Central memory CD8-positive, alpha-beta T cell (primary cell): ENCODE results near the gene MYO9A.
"Not testable (repeated sequence)": the region's sequence is repeated elsewhere in the genome, so short reads cannot be mapped to it uniquely, and the experiment has no call there.

Source experiments
- ATAC-seq: fragments of 150-1000 bp; cut with Tn5 transposase; replicated peaks from 2 replicates; pipeline ENCODE4 v1.10.0; 2022; ENCODE audit warnings: mild to moderate bottlenecking, moderate FRiP score, moderate number of reproducible peaks; ENCODE audit not compliant: poor library complexity, severe bottlenecking; ENCODE audit errors: extremely low read depth
- DNase-seq, 2 donors: peaks; one replicate each; pipeline ENCODE4 v3.0.0; 2021; ENCODE audit warnings: low spot score in 2 of 2
- H3K27ac Mint-ChIP-seq: one replicate; pipeline ENCODE4 v1.8.0; 2022; ENCODE audit warnings: low read depth, mild to moderate bottlenecking, moderate library complexity, mixed read lengths
- H3K27me3 Mint-ChIP-seq: one replicate; pipeline ENCODE4 v1.8.0; 2022; ENCODE audit warnings: mixed read lengths
- H3K36me3 Mint-ChIP-seq: one replicate; pipeline ENCODE4 v1.8.0; 2022; ENCODE audit warnings: mild to moderate bottlenecking, moderate library complexity, mixed read lengths; ENCODE audit not compliant: insufficient read depth
- H3K4me1 Mint-ChIP-seq: one replicate; pipeline ENCODE4 v1.8.0; 2022; ENCODE audit warnings: mixed read lengths
- H3K4me3 Mint-ChIP-seq: one replicate; pipeline ENCODE4 v1.8.0; 2022; ENCODE audit warnings: mild to moderate bottlenecking, moderate library complexity, mixed read lengths
- H3K9me3 Mint-ChIP-seq: one replicate; pipeline ENCODE4 v1.8.0; 2022; ENCODE audit warnings: mixed read lengths

MYO9A gene

DNA sequence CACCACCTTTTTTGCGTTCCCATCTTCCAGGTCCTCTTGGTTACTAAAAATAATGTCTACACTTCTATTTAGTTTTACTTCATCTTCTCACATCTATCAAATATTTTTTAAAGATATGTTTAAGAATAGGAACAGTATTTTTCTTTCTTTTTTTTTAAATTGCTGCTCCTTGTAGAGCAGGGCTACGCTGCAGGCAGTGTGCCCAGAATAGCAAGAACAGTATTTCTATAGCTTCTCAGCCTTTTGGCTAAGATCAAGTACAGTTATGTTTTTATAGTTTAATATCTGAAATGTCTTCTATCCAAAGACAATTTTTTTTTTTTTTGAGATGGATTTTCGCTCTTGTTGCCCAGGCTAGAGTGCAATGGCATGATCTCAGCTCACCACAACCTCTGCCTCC is 73.0 kb downstream of the MYO9A start:
- H3K9me3 Mint-ChIP-seq: no peaks in the 10 kb centered on the region
- H3K4me3 Mint-ChIP-seq: no peak overlapping the region
- ATAC-seq: no peak
- H3K27ac Mint-ChIP-seq: no peak overlapping the region
- DNase-seq: no peak
- H3K36me3 Mint-ChIP-seq: peaks cover 16% of the 10 kb centered on the region
- H3K27me3 Mint-ChIP-seq: no peaks in the 10 kb centered on the region
- peaks cover 3% of the 10 kb centered on the region for H3K4me1 Mint-ChIP-seq

DNA sequence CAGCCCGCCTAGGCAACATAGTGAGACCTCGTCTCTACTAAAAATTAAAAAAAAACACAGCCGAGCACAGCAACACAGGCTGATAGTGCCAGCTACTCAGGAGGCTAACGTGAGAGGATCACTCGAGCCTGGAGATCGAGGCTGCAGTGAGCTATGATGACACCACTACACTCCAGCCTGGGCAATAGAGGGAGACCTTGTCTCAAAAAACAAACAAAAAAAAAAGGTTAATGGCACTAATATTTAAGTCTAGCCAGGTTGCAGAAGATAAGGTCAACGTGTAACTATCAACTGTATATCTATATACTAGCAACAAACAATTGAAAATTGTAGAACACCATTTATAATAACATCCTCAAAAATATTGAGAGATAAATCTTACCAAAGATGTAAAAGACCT is 75.1 kb downstream of the MYO9A start:
- Mint-ChIP-seq H3K9me3 (no peaks in the 10 kb centered on the region), H3K4me3 (no peak overlapping the region), H3K27me3 (no peaks in the 10 kb centered on the region), H3K36me3 (peaks cover 16% of the 10 kb centered on the region), H3K4me1 (no peaks in the 10 kb centered on the region), H3K27ac (no peak overlapping the region)
- no peak for ATAC-seq
- no peak for DNase-seq

DNA sequence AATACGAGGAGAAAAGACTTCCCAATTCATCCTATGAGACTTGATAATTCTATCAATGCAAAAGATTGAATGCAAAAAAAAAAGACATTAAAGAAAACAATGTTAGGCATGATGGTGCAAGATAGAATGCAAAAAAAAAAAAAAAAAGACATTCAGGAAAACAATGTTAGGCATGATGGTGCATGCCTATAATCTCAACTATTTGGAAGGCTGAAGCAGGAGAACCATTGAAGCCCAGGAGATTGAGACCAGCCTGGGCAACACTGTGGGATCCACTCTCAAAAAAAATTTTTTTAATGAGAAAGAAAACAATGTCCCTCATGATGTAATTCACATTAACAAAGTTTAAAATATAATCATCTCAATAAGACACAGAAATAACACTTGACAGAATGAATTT is 75.9 kb downstream of the MYO9A start:
- DNase-seq: no peak
- no peak for ATAC-seq
- Mint-ChIP-seq H3K4me1 (no peaks in the 10 kb centered on the region), H3K27me3 (no peaks in the 10 kb centered on the region), H3K9me3 (no peaks in the 10 kb centered on the region), H3K27ac (no peak overlapping the region), H3K4me3 (no peak overlapping the region), H3K36me3 (peaks cover 16% of the 10 kb centered on the region)

DNA sequence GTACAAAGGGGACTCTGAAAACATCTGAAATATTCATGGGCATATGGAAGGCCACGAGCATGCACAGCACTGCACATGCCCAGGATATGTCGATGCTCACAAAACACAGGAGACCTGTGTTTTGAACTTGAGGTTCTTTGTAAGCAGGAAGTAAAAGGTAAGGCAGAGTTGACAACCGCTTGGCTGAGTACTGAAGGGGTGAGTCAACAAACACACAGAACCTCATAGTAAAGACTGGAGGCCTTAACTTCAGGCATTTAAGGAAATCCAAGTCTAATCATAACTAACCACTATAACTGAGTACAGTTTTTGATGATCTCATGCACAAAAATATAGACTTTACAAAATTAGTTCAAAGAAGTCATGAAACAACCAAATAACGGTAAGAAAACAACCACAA is 80.6 kb downstream of the MYO9A start:
- H3K4me1 Mint-ChIP-seq: no peaks in the 10 kb centered on the region
- ATAC-seq: no peak
- no peak overlapping the region for H3K4me3 Mint-ChIP-seq
- peaks cover 5% of the 10 kb centered on the region for H3K36me3 Mint-ChIP-seq
- H3K27me3 Mint-ChIP-seq: no peaks in the 10 kb centered on the region
- H3K9me3 Mint-ChIP-seq: no peaks in the 10 kb centered on the region
- no peak for DNase-seq
- H3K27ac Mint-ChIP-seq: no peak overlapping the region

DNA sequence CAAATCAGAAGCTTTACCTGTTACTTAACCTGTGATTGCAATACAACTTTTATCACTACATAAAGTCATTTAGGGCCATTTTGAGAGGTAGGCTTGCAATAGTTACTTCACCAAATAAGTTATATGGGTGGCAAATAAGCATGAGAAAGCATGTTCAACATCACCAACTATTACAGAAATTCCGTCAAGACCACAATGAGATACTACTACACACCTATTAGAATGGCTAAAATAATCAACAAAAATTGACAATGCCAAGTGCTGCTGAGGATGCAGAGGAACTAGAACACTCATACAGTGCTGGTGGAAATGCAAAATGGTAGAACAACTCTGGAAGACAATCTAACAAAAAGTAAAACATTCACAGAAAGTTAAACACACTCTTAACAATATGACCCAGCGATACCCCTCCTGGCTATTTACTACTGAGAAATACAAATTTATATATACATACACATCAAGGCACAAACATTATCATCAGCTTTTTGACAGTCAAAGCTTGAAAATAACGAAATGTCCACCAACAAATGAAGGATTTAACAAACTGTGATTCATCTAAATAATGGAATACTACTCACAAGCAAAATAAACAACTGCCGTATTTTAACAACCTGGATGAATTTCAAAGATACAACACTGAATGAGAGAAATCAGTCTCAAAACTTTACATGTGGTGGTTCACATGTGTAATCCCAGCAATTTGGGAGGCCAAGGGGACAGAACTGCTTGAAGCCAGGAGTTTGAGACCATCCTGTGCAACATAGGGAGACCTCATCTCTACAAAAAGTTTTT is 82.9 kb downstream of the MYO9A start:
- H3K4me3 Mint-ChIP-seq: no peak overlapping the region
- no peaks in the 10 kb centered on the region for H3K27me3 Mint-ChIP-seq
- no peaks in the 10 kb centered on the region for H3K4me1 Mint-ChIP-seq
- no peaks in the 10 kb centered on the region for H3K9me3 Mint-ChIP-seq
- no peak for ATAC-seq
- DNase-seq: no peak
- H3K36me3 Mint-ChIP-seq: peaks cover 4% of the 10 kb centered on the region
- H3K27ac Mint-ChIP-seq: no peak overlapping the region

DNA sequence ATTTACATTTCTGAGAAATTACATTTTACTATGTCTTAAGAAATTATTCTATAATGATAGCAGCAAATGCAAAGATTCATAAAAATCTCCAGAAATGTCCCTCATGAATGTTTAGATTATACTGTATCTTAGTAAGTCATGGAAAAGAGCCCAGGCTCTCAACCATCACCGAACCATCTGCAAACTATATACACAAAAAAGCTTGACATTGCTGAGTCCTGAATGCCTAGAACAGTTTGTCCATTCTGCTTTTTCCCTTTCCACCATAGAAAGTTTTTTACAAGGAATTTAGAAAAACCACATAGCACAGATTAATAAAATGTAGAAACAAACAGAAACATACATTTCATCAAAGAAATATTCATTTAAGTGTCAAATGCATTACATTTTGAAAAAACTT is 83.6 kb downstream of the MYO9A start:
- H3K4me3 Mint-ChIP-seq: no peak overlapping the region
- no peaks in the 10 kb centered on the region for H3K4me1 Mint-ChIP-seq
- peaks cover 5% of the 10 kb centered on the region for H3K36me3 Mint-ChIP-seq
- H3K27me3 Mint-ChIP-seq: no peaks in the 10 kb centered on the region
- H3K27ac Mint-ChIP-seq: no peak overlapping the region
- ATAC-seq (no peak), DNase-seq (no peak)
- H3K9me3 Mint-ChIP-seq: no peaks in the 10 kb centered on the region

DNA sequence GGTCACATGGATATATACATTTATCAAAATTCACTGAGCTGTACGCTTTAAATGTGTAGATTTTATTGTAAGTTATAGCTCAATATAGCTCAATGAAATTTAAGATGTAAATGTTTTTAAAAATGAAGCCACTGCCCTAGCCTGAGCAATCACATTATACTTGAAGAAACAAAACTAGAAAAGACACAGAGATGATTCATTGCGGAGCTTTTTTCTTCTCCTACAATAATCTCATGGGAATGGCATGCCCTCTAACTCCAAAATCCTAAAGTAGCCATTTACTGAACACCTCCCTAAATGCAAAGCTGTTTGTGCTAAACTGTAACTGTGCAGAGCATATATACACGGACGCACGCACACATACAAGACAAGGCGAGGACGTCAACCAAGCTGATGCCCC is 84.2 kb downstream of the MYO9A start:
- Mint-ChIP-seq H3K9me3 (no peaks in the 10 kb centered on the region), H3K4me1 (no peaks in the 10 kb centered on the region), H3K4me3 (no peak overlapping the region), H3K36me3 (peaks cover 5% of the 10 kb centered on the region), H3K27me3 (no peaks in the 10 kb centered on the region), H3K27ac (no peak overlapping the region)
- no peak for DNase-seq
- no peak for ATAC-seq

DNA sequence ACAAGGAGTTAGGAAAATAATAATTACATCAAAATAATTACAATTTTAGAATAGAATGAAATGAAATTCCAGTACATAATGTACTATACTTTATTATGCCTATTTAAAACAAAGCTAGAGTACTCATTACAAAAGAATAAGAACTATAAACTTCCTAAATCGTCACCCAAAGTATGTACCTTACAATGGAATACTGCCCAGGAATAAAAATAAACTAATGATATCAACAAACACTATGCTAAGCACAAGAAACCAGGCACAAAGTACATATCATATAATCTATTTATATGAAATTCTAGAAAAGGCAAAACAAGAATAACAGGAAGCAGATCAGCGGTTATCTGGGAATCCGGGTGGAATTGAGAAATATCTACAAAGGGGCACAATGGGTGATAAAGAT is 84.7 kb downstream of the MYO9A start:
- H3K27me3 Mint-ChIP-seq: no peaks in the 10 kb centered on the region
- DNase-seq: no peak
- no peaks in the 10 kb centered on the region for H3K4me1 Mint-ChIP-seq
- peaks cover 5% of the 10 kb centered on the region for H3K36me3 Mint-ChIP-seq
- no peak for ATAC-seq
- no peaks in the 10 kb centered on the region for H3K9me3 Mint-ChIP-seq
- H3K4me3 Mint-ChIP-seq: no peak overlapping the region
- no peak overlapping the region for H3K27ac Mint-ChIP-seq

DNA sequence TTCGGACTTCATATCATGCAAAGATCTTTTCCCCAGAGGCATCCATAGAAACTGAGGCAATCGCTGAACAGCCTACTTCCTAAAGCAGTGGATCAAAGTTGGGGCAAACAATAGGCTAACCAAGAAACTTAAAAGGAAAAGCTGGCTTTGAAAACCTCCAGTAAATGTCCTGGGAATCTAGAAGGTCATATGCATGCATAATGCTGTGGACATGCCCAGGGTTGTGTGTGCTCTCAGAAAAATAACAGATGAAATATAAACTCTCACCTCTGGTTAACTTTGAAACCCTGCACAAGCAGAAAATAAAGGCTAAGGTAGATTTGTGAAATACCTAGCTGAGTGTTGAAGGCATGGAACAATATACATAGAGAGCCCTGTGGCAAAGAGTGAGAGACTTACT is 96.3 kb downstream of the MYO9A start:
- Mint-ChIP-seq H3K36me3 (peaks cover 6% of the 10 kb centered on the region), H3K4me3 (no peak overlapping the region)
- ATAC-seq: no peak

DNA sequence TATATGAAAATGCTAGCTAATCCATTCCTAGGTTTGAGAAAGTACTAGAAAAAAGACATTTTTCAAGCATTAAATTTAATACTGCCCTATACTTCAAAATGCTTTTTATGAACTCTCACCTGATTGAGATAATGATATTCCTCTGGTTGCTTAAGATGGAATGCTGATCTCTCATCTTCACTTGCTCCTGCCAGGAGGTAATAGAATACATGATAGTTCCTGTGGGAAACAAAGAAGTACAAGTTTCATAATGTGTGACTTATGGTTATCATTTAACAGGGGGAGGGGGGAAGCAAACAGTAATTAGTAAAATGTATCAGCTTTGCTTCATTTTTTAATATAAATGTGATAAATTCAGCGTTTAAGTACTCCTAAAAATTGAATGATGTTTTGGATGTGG is 97.2 kb downstream of the MYO9A start:
- Mint-ChIP-seq H3K9me3 (no peaks in the 10 kb centered on the region), H3K36me3 (peaks cover 9% of the 10 kb centered on the region), H3K4me3 (no peak overlapping the region), H3K4me1 (no peaks in the 10 kb centered on the region), H3K27me3 (no peaks in the 10 kb centered on the region), H3K27ac (no peak overlapping the region)
- DNase-seq (no peak), ATAC-seq (no peak)

More for the DNA sequence above, 96.3 kb downstream of the MYO9A start:
- Mint-ChIP-seq H3K4me1 (no peaks in the 10 kb centered on the region), H3K27me3 (no peaks in the 10 kb centered on the region), H3K9me3 (no peaks in the 10 kb centered on the region), H3K27ac (no peak overlapping the region)
- DNase-seq: no peak

DNA sequence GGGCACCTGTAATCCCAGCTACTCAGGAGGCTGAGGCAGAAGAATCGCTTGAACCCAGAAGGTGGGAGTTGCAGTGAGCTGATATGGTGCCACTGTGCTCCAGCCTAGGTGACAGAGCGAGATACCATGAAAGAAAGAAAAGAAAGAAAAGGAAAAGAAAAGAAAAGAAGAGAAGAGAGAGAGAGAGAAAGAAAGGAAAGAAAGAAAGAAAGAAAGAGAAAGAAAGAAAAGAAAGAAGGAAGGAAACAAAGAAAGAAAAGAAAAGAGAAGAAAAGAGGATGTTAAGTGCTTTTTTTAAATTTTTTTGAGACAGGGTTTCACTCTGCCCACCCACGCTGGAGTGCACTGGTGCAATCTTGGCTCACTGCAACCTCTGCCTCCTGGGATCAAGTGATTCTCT is 103.4 kb downstream of the MYO9A start:
- H3K27ac Mint-ChIP-seq: peak overlapping the region; percentile 14
- not testable (repeated sequence) for ATAC-seq, H3K36me3 Mint-ChIP-seq, DNase-seq, H3K9me3 Mint-ChIP-seq, H3K27me3 Mint-ChIP-seq, H3K4me3 Mint-ChIP-seq, H3K4me1 Mint-ChIP-seq

DNA sequence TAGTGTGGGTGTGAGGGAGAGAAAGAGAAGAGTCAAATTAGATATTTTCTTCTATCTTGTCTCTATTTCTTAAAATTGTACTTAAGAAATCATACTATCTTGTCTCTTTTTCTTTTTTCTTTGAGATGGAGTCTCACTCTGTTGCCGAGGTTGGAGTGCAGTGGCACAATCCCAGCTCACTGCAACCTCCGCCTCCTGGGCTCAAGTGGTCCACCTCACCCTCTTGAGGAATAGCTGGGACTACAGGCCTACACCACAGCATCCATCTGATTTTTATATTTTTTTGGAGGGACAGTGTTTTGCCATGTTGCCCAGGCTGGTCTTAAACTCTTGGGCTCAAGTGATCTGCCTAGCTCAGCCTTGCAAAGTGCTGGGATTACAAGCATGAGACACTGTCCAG is 104.2 kb downstream of the MYO9A start:
- Mint-ChIP-seq H3K4me1 (no peaks in the 10 kb centered on the region), H3K27me3 (no peaks in the 10 kb centered on the region), H3K4me3 (no peak overlapping the region), H3K27ac (no peak overlapping the region), H3K9me3 (no peaks in the 10 kb centered on the region), H3K36me3 (peaks cover 7% of the 10 kb centered on the region)
- DNase-seq (no peak), ATAC-seq (no peak)

DNA sequence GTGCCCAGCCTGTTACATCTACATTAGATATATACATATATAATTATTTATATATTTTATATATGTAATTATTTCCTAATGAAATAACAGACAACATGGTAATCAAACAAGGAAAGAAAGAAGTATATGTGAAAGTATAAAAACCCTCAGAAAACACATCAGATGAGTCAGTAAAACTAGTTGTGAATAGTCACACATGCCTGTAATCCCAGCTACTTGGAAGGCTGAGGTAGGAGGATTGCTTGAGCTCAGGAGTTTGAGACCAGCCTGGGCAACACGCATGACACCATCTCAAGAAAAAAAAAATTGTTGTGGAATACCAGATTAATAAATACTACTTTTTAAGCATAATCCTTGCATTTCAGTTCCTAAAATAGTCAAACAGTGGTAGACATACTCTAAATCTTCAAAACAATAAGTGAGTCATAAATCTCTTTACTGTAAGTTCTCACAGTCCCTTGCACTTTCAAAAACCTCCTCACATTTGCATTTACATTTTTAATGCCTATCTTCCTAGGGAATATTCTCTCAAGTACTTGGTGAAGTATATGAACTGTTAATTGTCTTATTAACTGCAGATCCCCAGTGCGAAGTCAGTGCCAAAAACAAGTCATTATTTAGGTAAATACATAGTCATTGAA is 106.5 kb downstream of the MYO9A start:
- peaks cover 11% of the 10 kb centered on the region for H3K36me3 Mint-ChIP-seq
- no peak for ATAC-seq
- DNase-seq: no peak
- no peaks in the 10 kb centered on the region for H3K9me3 Mint-ChIP-seq
- H3K27me3 Mint-ChIP-seq: no peaks in the 10 kb centered on the region
- no peaks in the 10 kb centered on the region for H3K4me1 Mint-ChIP-seq
- no peak overlapping the region for H3K4me3 Mint-ChIP-seq
- H3K27ac Mint-ChIP-seq: no peak overlapping the region
